ENCODE measurements around the gene CIAO3.

Gene CIAO3

GRCh38 chr16:686459-687260 is 54.1 kb downstream of the CIAO3 start:
- TF ChIP-seq CTCF (IDR thresholded peaks at IDR 0.05; ENCODE audit: unreplicated experiment in 3 of 3): no peak
- H3K4me1 Mint-ChIP-seq: peaks cover 9% of the 10 kb centered on the region
- H3K9me3 Mint-ChIP-seq: no peaks in the 10 kb centered on the region
- H3K27ac Mint-ChIP-seq: no peak overlapping the region
- no peaks in the 10 kb centered on the region for H3K36me3 Mint-ChIP-seq (ENCODE audit: low read depth)
- peaks cover 17% of the 10 kb centered on the region for H3K27me3 Mint-ChIP-seq (ENCODE audit: low read depth)
- H3K4me3 Mint-ChIP-seq: peak overlapping the region; percentile 13 to 75 (median 66)

GRCh38 chr16:685967-686366 is 54.8 kb downstream of the CIAO3 start:
- Mint-ChIP-seq H3K27ac (peak overlapping the region in 1 of 3 experiments; percentile 20), H3K27me3 (ENCODE audit: low read depth) (peaks cover 10% of the 10 kb centered on the region), H3K4me1 (peaks cover 9% of the 10 kb centered on the region), H3K4me3 (peak overlapping the region; percentile 59 to 75 (median 66)), H3K9me3 (no peaks in the 10 kb centered on the region), H3K36me3 (ENCODE audit: low read depth) (no peaks in the 10 kb centered on the region)
- TF ChIP-seq CTCF (IDR thresholded peaks at IDR 0.05; ENCODE audit: unreplicated experiment in 3 of 3): peak; percentile 17 to 41 (median 28)

GRCh38 chr16:684961-685696 is 55.7 kb downstream of the CIAO3 start:
- Mint-ChIP-seq H3K4me1 (peaks cover 6% of the 10 kb centered on the region), H3K4me3 (peak overlapping the region in 1 of 3 experiments; percentile 23), H3K9me3 (no peaks in the 10 kb centered on the region), H3K27me3 (ENCODE audit: low read depth) (peaks cover 1% of the 10 kb centered on the region), H3K27ac (no peak overlapping the region), H3K36me3 (ENCODE audit: low read depth) (no peaks in the 10 kb centered on the region)
- TF ChIP-seq CTCF (IDR thresholded peaks at IDR 0.05; ENCODE audit: unreplicated experiment in 3 of 3): no peak

GRCh38 chr16:684071-684794 is 56.6 kb downstream of the CIAO3 start, which contains the start of gene JMJD8:
TSS of gene JMJD8 (minus strand) at chr16:684334. CDS start at chr16:684319, 15 bp downstream.
- Mint-ChIP-seq H3K9me3 (no peaks in the 10 kb centered on the region), H3K4me1 (peaks cover 4% of the 10 kb centered on the region), H3K36me3 (ENCODE audit: low read depth) (no peaks in the 10 kb centered on the region), H3K27me3 (ENCODE audit: low read depth) (no peaks in the 10 kb centered on the region), H3K27ac (no peak within 1 kb of the TSS), H3K4me3 (peak within 1 kb of the TSS; percentile 81 to 85 (median 83))
- no peak for TF ChIP-seq CTCF (IDR thresholded peaks at IDR 0.05; ENCODE audit: unreplicated experiment in 3 of 3)

GRCh38 chr16:683396-684070 is 57.3 kb downstream of the CIAO3 start:
- no peaks in the 10 kb centered on the region for H3K27me3 Mint-ChIP-seq (ENCODE audit: low read depth)
- H3K36me3 Mint-ChIP-seq (ENCODE audit: low read depth): no peaks in the 10 kb centered on the region
- H3K27ac Mint-ChIP-seq: no peak overlapping the region
- no peaks in the 10 kb centered on the region for H3K9me3 Mint-ChIP-seq
- H3K4me3 Mint-ChIP-seq: peak overlapping the region; percentile 77 to 85 (median 83)
- peaks cover 4% of the 10 kb centered on the region for H3K4me1 Mint-ChIP-seq
- TF ChIP-seq CTCF (IDR thresholded peaks at IDR 0.05; ENCODE audit: unreplicated experiment in 3 of 3): no peak

Measured in nephron (organoid).